ENCODE data around the gene SRRD. TPM values are rescaled to one million over a fixed set of nuclear protein-coding genes. Genes with fewer than 3 reads are reported as not detected.
"Not testable (repeated sequence)": the region's sequence is repeated elsewhere in the genome, so short reads cannot be mapped to it uniquely, and the experiment has no call there.

The SRRD gene, protein sequence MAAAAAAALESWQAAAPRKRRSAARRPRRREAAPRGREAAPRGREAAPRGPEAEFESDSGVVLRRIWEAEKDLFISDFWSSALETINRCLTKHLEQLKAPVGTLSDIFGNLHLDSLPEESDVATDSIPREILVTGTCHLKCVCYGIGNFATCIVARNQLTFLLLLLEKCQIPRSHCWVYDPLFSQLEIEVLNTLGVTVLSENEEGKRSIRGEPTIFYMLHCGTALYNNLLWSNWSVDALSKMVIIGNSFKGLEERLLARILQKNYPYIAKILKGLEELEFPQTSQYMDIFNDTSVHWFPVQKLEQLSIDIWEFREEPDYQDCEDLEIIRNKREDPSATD
- total RNA-seq (2014; rRNA removed; shearing (Covaris generic)), result 39.6 and 76.4 TPM in 2 replicates

GRCh38 chr22:26483439-26484359 is at the start of gene SRRD, which contains the start of gene HPS4:
SRRD (plus strand) TSS chr22:26483877; CDS start chr22:26483891, 14 bp downstream.
HPS4 (minus strand) TSS chr22:26483783; CDS start chr22:26481762, 2,021 bp downstream.
- H3K27ac ChIP-seq, result peak within 1 kb of the TSS; percentile 89
- peaks cover 53% of the 10 kb centered on the region for H3K36me3 ChIP-seq
- DNase-seq (ENCODE audit: low read depth in 1 of 2, low spot score in 2 of 2), result peak; percentile 86 to 94
- H3K4me3 ChIP-seq, result peak within 1 kb of the TSS; percentile 96
- H3K4me1 ChIP-seq (replicated peaks), result peaks cover 14% of the 10 kb centered on the region
- no peaks in the 10 kb centered on the region for H3K9me3 ChIP-seq (replicated peaks)
- H3K27me3 ChIP-seq (replicated peaks), result no peaks in the 10 kb centered on the region

- H3K4me1 ChIP-seq (replicated peaks), result no peaks in the 10 kb centered on the region
- no peak for DNase-seq (ENCODE audit: low read depth in 1 of 2, low spot score in 2 of 2)
- no peak overlapping the region for H3K27ac ChIP-seq
- no peak overlapping the region for H3K4me3 ChIP-seq
- no peaks in the 10 kb centered on the region; the same call in 1 of the 2 replicates for H3K9me3 ChIP-seq (replicated peaks)
- no peaks in the 10 kb centered on the region for H3K36me3 ChIP-seq
- H3K27me3 ChIP-seq (replicated peaks), result peaks cover 6% of the 10 kb centered on the region; the same call in 1 of the 2 replicates
Measured at GRCh38 chr22:26435327-26436093, 48.2 kb upstream of the SRRD start.

- no peak for DNase-seq (ENCODE audit: low read depth in 1 of 2, low spot score in 2 of 2)
- Histone ChIP-seq H3K27me3 (replicated peaks) (no peaks in the 10 kb centered on the region), H3K36me3 (no peaks in the 10 kb centered on the region), H3K4me1 (replicated peaks) (no peaks in the 10 kb centered on the region), H3K27ac (no peak overlapping the region), H3K4me3 (no peak overlapping the region), H3K9me3 (replicated peaks) (no peaks in the 10 kb centered on the region; the same call in 1 of the 2 replicates)
Measured at GRCh38 chr22:26436903-26437515, 46.7 kb upstream of the SRRD start.

DNA sequence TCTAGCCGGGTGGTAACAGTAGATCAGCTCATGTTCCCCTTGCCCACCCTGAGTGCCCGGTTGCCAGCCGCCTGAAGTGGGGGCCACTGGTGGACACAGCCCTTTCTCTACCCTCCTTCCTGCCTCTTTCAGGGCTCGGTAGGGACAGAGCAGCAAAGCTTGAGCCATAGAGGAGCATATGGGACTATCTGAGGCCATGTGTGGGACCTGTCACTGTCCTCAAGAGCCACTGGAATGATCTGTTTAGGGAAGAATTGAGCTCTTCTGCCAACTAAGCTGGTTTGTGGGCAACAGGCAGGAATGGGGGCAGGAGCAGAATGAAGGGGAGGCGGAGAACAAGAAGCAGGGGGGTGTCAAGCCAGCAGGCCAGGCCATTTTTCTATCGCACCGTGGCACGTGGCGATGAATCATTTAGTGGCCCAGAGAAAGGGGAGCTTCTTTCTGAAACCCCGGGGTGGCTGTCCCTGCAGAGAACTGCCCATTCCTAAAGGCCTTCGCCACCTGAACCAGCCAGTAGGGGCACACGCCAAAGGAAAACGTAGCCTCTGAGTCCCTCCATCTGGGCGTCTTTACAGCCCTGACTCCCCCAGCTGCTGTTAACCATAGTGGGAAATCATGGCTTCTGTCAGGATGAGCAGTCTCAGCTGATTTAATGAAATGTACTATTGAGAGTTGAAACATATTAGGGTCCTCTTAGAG is 45.8 kb upstream of the SRRD start:
- Histone ChIP-seq H3K9me3 (replicated peaks) (no peaks in the 10 kb centered on the region; the same call in 1 of the 2 replicates), H3K27me3 (replicated peaks) (no peaks in the 10 kb centered on the region), H3K4me1 (replicated peaks) (no peaks in the 10 kb centered on the region), H3K36me3 (no peaks in the 10 kb centered on the region), H3K27ac (no peak overlapping the region), H3K4me3 (no peak overlapping the region)
- DNase-seq (ENCODE audit: low read depth in 1 of 2, low spot score in 2 of 2), result no peak

- not testable (repeated sequence) for H3K27ac ChIP-seq; DNase-seq (ENCODE audit: low read depth in 1 of 2, low spot score in 2 of 2); H3K36me3 ChIP-seq; H3K4me1 ChIP-seq (replicated peaks); H3K4me3 ChIP-seq; H3K9me3 ChIP-seq (replicated peaks); H3K27me3 ChIP-seq (replicated peaks)
Measured at GRCh38 chr22:26438776-26439175, 44.9 kb upstream of the SRRD start.

DNA sequence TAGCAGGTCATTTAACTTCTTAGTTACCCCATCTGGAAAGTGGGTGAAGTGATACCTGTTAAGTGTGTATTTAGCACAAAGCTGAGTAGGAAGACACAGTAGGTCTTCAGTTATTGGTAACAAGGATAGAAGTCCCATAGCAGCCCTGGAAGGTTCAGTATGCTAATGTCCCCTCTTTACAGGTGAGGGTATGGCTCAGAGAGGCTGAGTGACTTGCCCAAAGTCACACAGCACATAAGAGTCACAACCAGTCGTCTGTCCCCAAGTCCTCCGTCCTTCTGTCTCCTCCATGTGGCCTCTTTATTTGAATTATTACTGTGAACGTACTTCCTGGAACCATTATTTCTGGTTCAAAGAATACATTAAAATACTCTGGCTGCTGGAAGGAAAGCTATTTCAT is 44.1 kb upstream of the SRRD start:
- Histone ChIP-seq H3K36me3 (no peaks in the 10 kb centered on the region), H3K27me3 (replicated peaks) (no peaks in the 10 kb centered on the region), H3K27ac (no peak overlapping the region), H3K4me1 (replicated peaks) (no peaks in the 10 kb centered on the region), H3K4me3 (no peak overlapping the region), H3K9me3 (replicated peaks) (no peaks in the 10 kb centered on the region; the same call in 1 of the 2 replicates)
- DNase-seq (ENCODE audit: low read depth in 1 of 2, low spot score in 2 of 2), result no peak

DNA sequence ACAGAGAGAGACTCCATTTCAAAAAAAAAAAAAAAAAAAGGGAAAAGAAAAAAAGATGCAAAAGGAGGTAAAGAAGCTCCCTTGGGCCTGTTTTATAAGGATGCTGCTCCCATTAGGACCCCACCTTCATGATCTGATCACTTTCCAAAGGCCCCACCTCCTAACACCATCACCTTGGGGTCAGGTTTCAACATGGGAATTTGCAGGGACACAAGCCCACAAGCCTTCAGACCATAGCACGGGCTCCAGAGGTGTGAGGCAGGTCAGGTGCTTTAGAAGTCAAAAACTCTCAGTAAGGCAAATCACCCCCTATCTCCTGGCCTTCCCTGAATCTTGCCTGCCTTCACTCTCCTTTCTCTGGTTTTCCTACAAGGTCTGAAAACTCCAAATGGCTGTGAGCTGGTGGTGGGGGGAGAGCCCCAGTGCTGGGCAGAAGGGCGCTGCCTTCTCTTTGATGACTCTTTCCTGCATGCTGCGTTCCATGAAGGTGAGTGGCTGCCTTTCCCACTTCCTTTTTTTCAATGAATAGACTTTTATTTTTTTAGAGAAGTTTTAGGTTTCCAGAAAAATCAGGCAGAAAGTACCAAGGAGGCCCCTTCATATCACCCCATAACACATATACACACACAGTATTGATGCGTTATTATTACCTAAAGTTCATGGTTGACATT is 41.5 kb upstream of the SRRD start:
- Histone ChIP-seq H3K4me3 (no peak overlapping the region), H3K27me3 (replicated peaks) (no peaks in the 10 kb centered on the region), H3K4me1 (replicated peaks) (no peaks in the 10 kb centered on the region), H3K9me3 (replicated peaks) (no peaks in the 10 kb centered on the region), H3K36me3 (no peaks in the 10 kb centered on the region), H3K27ac (no peak overlapping the region)
- no peak for DNase-seq (ENCODE audit: low read depth in 1 of 2, low spot score in 2 of 2)

- DNase-seq (ENCODE audit: low read depth in 1 of 2, low spot score in 2 of 2), result no peak
- H3K27me3 ChIP-seq (replicated peaks), result no peaks in the 10 kb centered on the region
- no peaks in the 10 kb centered on the region for H3K36me3 ChIP-seq
- H3K4me3 ChIP-seq, result no peak overlapping the region
- no peaks in the 10 kb centered on the region for H3K9me3 ChIP-seq (replicated peaks)
- H3K4me1 ChIP-seq (replicated peaks), result no peaks in the 10 kb centered on the region
- no peak overlapping the region for H3K27ac ChIP-seq
Measured at GRCh38 chr22:26443901-26444690, 39.6 kb upstream of the SRRD start.

GRCh38 chr22:26444777-26445176 is 38.9 kb upstream of the SRRD start:
- H3K4me1 ChIP-seq (replicated peaks), result no peaks in the 10 kb centered on the region
- no peaks in the 10 kb centered on the region for H3K36me3 ChIP-seq
- no peak overlapping the region for H3K27ac ChIP-seq
- no peak overlapping the region for H3K4me3 ChIP-seq
- no peaks in the 10 kb centered on the region for H3K27me3 ChIP-seq (replicated peaks)
- no peak for DNase-seq (ENCODE audit: low read depth in 1 of 2, low spot score in 2 of 2)
- H3K9me3 ChIP-seq (replicated peaks), result no peaks in the 10 kb centered on the region

GRCh38 chr22:26445577-26446275 is 38.0 kb upstream of the SRRD start:
- Histone ChIP-seq H3K36me3 (peaks cover 4% of the 10 kb centered on the region; the same call in 1 of the 2 replicates), H3K27me3 (replicated peaks) (no peaks in the 10 kb centered on the region), H3K9me3 (replicated peaks) (no peaks in the 10 kb centered on the region), H3K27ac (no peak overlapping the region), H3K4me1 (replicated peaks) (no peaks in the 10 kb centered on the region), H3K4me3 (no peak overlapping the region)
- no peak for DNase-seq (ENCODE audit: low read depth in 1 of 2, low spot score in 2 of 2)

GRCh38 chr22:26446808-26447515 is 36.7 kb upstream of the SRRD start:
- Histone ChIP-seq H3K27ac (no peak overlapping the region), H3K9me3 (replicated peaks) (no peaks in the 10 kb centered on the region), H3K4me1 (replicated peaks) (no peaks in the 10 kb centered on the region), H3K4me3 (no peak overlapping the region), H3K27me3 (replicated peaks) (no peaks in the 10 kb centered on the region), H3K36me3 (peaks cover 10% of the 10 kb centered on the region; the same call in 1 of the 2 replicates)
- no peak for DNase-seq (ENCODE audit: low read depth in 1 of 2, low spot score in 2 of 2)
